GM18861 (cell line): ENCODE data around the gene CLMP.
"Not testable (repeated sequence)": the region's sequence is repeated elsewhere in the genome, so short reads cannot be mapped to it uniquely, and the experiment has no call there.

ENCODE experiments used
- ATAC-seq: cut with Tn5 transposase; IDR thresholded peaks from one replicate; pipeline ENCODE4 v1.9.1; 2021; ENCODE audit not compliant: unreplicated experiment

CLMP gene

DNA sequence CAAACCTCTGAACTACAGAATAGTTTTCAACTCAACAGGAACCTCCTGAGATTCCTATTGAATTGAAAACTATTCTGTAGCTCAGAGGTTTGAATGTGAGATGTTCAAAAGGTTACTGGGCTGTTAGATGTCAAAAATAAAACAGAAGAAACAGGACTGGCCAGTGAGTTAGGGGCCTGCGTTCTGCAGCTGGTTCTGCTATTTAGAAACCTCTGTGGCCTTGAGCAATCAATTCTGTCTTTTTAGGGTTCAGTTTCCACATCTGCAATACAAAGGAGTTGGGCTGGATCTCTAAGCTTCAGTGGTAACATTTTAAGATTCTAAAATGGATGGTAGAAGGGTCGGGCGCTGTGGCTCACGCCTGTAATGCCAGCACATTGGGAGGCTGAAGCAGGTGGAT, 55.8 kb downstream of the CLMP start:
- ATAC-seq, result no peak

DNA sequence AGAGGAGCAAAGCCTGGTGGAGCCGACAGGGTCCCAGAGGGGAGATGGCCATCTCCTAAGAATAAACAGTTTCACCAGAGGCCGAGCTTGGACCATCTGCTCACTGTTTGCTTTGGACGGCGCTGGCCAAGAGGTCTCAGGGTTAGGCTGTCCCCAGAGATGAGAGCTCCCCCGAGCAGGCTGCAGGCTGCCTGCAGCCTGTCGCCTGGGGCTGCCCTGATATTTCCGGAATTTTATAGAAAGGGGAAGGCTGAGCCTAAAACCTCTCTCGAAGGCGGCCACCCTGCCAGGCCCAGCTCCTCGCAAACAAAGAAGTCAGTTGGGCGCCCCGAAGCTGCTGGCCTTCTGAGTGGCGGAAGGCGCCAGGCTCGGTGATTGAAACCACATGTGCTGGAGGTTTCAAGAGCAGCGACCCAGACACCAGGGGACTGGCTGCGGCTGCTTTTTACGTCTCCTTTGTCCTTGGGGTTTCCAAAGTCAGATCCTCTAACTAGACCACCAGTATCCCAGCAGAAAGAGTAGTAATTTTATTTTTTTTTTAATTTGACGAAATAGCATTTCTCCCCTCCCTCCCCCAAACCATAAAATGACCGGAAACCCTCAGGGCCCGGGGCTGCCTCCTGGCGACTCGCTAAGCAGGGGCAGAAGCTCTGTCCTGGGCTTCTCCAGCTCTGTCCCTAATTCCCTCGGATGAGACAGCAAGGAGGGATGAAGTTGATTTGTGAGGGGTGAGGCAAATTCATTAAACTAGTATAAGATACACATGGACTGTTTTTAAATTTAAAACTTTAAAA, 57.4 kb downstream of the CLMP start:
- no peak for ATAC-seq

GRCh38 chr11:123135863-123136446, 59.1 kb downstream of the CLMP start:
- ATAC-seq, result no peak

- ATAC-seq, result no peak
Observed at GRCh38 chr11:123132881-123133280, 62.2 kb downstream of the CLMP start.

GRCh38 chr11:123132034-123132766, 62.8 kb downstream of the CLMP start:
- not testable (repeated sequence) for ATAC-seq

DNA sequence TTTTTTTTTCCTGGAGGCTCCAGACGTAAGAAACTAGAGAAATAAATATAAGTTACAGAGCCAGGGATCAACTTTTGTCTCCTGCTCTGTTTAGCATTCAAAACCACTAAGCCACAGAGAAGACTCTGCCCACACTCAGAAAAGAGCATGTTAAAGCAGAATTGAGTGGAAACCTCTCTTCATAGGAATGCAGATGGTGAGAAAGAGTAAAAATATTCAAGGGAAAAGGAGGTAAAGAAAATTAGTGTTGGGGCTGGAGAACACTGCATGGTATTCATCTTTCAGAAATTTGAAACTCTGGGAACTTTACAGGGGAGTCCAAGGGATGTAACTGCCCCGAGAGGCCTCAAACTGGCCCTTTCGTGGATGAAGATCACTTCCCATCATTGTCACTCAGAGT, 65.1 kb downstream of the CLMP start:
- no peak for ATAC-seq

DNA sequence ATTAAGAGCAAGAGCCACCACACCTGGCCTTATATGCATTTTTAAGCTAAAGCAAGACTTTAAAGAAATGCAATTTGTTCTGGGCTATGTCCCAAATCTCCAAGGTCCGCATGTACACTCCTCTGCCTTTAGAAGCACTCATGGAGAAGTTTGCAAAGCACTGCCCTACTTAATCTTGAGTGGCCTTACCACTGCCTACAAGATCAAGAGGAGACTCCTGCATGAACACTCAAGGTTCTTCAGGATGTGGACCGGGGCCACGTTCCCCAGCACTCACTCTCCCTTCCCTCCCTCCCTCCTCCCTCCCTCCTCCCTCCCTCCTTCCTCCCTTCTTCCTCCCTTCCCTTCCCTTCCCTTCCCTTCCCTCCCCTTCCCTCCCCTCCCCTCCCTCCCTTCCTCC, 69.9 kb downstream of the CLMP start:
- no peak for ATAC-seq

DNA sequence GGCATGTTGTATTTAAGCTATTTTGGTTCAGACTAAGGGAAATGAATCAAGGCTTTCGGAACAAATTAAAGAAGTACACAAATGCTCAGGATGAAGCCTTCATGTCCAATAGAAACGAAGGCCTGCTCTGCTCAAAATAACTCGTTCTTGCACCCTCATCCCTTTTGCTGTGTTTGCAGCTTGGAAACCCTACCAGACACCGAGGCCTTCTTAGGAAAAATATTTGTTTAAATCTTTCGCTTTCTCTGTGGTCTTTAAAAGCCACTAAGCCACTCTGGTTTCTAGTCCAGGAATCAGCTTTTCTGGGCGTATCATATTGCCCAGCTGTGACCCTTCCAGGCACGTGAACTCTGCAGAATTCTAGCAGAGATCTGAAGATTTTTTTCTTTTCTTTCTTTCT, 72.2 kb downstream of the CLMP start:
- ATAC-seq, result no peak

DNA sequence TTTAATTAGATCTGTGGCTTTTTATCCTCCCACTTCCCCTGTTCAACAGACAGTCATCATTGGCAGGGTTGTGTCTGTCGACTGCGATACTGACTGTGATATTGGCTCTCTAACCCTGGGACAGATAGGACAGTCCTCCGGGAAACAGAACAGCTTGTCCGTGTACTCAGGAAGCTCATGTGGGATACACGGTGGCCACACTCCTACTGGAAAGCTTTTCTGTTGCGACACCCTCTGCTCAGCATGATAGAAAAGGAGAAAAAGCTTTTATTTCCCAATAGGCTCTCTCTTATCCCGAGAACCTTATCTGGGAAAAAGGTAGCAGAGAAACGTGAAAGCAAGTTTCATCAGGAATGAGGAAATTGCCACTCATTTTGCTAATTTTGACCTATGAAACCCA, 72.7 kb downstream of the CLMP start:
- ATAC-seq, result no peak

GRCh38 chr11:123116486-123116885, 78.6 kb downstream of the CLMP start:
- ATAC-seq, result no peak

GRCh38 chr11:123111465-123111864, 83.6 kb downstream of the CLMP start:
- ATAC-seq, result no peak

DNA sequence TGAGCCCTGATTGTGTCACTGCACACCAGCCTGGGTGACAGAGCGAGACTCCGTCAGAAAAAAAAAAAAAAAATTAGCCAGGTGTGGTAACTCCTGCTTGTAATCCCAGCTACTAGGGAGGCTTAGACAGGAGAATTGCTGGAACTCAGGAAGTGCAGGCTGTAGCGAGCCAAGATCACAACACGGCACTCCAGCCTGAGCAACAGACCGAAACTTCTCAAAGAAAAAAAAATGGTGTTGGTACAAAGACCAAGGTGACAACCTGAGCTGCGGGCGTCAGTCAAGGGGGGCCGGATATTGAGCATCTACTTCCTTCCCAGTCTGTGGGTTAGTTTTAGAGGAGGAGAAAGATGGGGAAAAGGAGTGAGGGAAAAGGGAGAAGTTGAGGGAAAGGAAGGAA, 84.7 kb downstream of the CLMP start:
- ATAC-seq, result no peak

DNA sequence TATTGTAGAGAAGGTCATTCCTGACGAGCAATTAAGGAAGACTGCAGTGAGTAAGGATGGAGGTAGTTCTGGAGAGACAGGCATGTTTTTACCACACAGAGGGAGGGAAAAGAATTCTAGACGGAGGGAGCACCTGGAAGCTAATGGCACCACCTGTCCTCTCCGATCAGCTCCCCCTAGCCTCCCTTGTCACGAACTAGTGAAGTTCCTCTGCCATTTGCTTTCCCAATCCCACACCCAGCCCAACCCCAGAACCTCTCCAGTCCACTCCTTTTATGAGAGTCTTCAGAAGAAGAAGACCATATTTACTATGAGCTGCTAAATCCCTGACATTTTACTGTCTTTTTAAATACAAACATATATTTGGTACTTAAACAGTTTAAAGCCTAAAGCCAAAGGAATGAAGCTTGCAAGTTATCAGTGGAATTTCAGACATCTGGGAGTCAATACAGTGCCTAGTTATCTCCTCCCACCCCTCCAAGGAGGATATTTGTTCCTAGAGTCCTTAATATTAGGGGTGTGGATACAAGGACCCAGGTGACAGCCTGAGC, 87.0 kb downstream of the CLMP start:
- ATAC-seq, result no peak

- no peak for ATAC-seq
Observed at GRCh38 chr11:123104697-123105096, 90.4 kb downstream of the CLMP start.

DNA sequence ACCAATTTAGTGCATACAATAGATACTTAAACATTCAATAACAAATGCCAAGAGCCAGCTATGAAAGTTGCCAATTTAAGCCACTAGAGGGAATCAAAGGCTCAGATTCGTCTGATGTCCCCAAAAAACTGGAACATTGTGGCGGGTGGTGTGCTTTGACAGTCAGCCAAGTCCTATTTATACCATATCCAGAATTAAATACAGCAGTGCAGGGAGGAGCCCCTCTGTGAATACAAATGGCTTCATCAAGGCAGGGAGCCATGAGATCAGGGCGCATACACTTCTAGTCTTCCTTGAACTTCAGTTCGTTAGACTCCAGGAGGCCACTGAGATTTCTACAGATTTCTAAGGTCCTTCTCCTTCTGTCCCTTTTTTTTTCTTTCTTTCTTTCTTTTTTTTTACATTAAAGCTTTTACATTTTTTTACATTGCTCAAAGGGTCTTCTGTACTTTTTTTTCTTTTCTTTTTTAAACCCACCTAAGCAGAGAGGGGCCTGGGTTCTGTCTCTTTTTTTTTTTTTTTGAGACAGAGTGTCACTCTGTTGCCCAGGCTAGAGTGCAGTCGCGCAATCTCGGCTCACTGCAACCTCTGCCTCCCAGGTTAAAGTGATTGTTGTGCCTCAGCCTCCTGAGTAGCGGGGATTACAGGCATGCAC, 91.6 kb downstream of the CLMP start:
- ATAC-seq, result no peak

DNA sequence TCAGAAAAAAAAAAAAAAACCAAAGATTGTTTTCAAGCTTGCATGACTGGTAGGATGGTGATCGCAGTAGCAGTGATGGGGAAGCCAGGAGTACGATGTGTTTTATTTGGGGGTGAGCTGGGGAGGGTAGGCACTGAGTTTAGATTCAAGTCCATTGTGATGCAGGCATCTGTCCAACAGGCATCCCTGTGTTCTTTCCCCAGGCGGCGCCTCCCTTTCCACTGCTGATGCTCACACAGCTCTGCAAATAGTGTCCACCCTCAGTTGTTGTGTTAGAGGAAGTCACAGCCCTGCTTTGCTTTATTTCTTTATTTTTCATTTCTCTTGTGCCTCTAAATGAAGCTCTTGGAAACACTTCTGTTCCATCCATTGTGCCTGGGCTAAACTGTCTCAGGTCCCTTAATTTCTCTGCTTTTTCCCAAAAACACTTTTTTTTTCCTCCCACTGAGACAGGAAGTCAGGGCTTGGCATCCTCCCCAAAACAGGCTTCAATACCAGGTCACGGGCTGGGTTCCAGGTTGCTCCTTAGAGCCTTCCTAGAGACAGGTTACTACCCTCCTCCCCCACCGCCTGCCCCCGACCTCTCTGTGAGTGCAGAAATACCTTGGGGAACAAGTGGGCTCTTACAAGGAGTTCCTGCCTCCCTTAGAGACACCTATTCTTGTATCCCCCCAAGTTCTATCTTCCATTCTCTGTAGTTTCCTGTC, 94.5 kb downstream of the CLMP start:
- no peak for ATAC-seq

DNA sequence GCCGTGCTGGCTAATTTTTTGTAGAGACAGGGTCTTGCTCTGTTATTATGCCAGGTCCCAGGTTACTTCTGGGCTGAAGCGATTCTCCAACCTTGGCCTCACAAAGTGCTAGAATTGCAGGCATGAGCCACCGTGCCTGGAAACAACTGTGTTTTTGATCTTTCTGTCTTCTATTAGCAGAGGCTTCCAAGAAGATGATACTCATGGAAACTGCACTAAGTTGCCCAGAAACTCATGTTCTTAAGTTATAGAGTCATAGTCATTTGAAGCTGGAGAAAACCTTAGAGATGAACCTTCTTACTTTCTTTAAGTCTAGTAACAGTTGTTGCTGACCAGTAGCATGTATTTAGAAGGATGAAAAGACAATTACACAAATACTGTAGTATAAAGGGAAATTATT, 96.1 kb downstream of the CLMP start:
- no peak for ATAC-seq

- no peak for ATAC-seq
Observed at GRCh38 chr11:123093739-123094138, 101.3 kb downstream of the CLMP start.

DNA sequence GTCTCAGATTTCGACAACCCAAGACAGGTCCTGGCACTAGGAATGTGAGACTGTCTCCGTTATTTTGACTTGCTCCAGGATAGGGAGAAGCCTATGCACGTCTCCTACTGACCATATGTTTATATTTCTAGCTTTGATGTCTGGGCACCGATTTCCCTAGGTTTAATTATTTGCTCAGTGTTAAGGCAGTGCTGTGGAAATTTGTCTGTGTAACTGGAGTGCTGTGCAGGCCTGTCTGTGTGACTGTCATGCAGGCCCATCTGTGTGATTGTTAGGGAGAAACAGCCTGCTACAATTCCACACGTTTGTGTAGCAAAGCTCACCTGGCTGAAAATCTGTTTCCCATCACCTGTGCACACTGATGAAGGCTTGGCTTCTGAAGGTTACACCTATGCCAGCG, 103.5 kb downstream of the CLMP start:
- ATAC-seq, result no peak

GRCh38 chr11:123090168-123090567, 104.9 kb downstream of the CLMP start:
- ATAC-seq, result not testable (repeated sequence)

- ATAC-seq, result not testable (repeated sequence)
Observed at GRCh38 chr11:123088896-123089295, 106.2 kb downstream of the CLMP start.
